NCI-H2227 treated with DMSO at 0.1 percent for 48 hours (cell line): Measurements from ENCODE around the gene ETV4.

Experiments
- DNase-seq: peaks from one replicate; lab custom pipeline; 2025; lab: John Stamatoyannopoulos, UW

The ETV4 gene

DNA sequence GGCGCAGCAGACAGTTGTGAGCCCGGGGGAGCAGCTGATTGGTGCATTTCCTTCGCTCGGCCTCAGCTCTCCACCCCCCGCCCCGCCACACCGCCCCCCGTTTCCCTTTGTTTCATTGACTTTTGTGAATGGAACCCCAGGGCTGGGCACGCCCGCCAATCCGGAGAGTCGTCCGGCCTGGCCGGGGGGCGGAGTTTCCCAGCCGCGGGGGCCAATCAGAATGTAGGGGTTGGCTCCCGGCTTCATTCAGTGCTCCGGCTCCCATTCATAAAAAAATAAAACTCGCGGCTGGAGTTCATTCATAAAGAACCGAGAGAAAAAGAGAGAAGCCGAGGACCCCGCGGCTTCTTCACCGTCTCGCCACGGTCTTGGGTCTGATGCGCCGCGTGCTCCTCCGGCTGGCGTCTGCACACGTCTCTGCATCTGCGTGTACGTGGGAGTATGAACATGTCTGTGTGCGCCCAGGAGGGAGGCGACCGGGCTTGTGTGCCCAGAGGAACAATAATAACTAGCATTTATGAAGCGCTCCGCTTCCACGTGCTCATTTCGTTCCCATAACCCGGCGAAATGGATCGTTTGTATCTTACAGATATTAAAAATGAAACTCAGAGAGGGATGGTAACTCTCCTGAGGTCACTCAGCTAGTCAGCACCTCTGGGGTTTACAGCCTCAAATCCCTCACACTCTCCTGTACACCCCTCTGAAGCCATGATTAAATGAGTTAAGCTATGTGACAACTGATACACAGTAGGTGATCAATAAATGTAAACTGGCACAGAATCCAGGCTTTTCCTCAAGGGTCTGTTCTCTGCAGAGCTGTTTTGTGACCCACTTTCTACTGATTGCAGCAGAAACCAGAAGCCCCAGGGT, at the start of gene ETV4:
Gene ETV4 (minus strand): TSS at position 22 of the 870 bp plus-strand sequence. CDS start 723 bp downstream, outside the sequence.
- peak; percentile 93 for DNase-seq

DNA sequence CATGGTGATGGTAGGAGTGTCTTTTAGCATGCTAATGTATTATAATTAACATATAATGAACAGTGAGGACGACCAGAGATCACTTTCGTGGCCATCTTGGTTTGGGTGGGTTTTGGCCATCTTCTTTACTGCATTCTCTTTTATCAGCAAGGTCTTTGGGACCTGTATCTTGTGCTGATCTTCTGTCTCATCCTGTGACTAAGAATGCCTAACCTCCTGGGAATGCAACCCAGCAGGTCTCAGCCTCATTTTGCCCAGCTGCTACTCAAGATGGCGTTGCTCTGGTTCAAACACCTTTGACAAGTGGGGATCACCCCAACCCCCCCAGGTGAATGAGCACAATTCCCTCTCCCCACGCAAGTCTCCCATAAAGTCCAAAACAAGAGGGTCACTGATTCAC, 49.3 kb upstream of the ETV4 start:
- DNase-seq: no peak

DNA sequence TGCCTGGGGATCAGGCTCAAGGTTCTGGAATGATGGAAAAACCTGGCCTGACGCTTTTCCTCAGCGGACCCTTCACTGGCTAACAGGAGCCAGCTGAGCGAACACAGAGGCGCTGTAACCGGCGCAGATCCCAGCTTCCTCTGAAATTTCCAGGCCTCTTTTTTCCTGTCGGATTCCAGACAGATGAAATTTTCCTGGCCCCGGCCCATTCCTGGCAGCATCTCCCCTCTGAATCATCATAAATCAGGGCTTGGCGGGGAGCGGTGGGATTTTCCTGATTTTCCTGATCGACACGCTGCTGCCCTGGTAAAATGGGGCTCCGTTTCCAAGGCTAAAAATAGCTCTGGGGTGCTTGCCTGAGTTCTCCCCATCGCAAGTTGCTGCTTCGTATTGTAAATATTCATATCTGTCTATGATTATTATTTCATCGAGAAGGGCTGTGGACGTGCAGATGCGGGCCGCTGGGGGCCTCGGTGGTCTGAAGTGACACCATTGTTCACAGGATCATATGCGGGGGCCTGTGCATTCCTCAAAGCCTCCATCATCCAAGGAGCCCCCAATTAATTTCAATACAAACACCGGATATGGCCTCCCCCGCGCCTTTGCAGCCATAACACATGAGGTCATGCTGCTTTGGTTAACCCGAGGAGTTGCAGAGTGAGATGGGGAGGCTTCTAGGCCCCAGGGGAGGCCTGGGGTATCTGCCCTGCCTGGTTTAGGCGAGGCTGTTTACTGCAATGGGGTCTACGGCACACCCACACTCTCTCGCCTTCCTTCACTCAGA, 45.8 kb upstream of the ETV4 start:
- DNase-seq: no peak

DNA sequence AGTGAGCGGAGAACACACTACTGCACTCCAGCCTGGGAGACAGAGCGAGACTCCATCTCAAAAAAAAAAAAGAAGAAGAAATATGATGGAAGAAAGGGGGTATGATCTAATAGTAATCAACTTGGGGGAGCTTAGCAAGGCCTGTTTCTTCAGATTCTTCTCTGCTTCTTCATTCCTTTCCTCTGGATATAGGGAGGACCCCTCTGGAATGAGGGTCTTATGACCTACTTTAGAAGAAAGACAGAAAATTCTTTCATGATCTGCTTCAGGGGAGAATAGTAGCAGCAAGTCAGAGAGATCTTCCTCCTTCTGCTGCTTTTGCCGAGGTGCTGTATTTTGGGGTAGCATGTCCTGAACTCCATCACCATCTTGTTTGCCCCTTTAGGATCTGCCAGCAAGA, 44.9 kb upstream of the ETV4 start:
- DNase-seq: no peak

DNA sequence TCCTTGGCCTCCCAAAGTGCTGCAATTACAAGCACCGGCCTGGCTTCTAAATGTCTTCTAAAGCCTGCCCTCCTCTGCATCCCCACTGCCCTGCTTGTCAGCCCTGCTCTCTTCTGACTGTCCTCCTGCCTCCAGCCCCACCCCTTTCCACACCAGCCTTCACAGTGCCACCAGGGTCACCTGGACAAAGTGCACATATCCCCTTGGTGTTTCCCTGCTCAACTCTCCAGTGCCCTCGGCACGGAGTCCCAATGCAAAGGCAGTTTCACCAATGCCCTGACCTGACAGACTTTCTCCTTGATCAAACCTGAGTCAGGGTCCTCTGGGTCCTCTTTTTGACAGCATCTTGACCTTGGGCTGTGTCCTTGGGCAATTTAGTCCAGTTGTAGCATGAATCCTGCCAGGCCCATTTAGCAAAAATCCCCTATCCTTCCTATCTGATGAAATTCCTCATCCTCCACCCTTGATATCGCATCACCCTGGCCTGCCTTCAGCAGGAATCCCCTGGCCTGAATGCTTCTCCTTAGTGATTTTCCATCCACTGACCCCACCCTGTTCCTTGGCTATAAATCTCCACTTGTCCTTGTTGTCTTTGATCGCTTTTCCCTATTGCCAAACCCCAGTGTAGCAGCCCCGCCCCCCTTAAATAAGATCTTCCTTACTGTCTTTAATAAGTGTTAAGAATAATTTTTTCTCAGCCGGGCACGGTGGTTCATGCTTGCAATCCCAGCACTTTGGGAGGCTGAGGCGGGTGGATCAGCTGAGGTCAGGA, 42.7 kb upstream of the ETV4 start:
- DNase-seq: no peak

DNA sequence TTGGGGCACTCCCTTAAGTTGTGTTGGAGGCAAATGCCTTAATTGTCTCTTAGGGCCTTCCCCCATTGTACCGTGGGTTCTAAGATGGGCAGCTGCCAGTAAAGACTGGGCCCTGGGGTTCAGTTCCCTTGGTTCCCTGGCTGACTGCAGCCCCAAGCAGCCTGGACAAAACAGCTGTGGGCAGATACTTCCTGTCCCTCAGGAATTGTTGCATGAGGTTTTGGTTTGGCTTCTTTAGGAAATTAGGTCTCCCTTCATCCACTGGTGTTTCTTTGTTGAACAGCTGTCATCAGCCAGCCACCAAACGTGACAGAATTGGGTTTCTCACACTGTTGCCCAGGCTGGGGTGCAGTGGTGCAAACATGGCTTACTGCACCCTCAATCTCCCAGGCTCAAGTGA, 42.0 kb upstream of the ETV4 start:
- no peak for DNase-seq

DNA sequence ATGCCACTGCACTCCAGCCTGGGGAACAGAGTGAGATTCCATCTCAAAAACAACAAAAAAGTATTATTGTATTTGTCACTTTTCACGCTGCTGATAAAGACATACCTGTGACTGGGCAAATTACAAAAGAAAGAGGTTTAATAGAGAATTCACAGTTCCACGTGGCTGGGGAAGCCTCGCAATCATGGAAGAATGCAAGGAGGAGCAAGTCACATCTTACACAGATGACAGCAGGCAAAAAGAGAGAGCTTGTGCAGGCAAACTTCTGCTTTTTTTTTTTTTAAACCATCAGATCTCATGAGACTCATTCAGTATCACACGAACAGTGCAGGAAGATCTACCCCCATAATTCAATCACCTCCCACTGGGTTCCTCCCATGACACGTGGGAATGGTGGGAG, 41.5 kb upstream of the ETV4 start:
- no peak for DNase-seq

DNA sequence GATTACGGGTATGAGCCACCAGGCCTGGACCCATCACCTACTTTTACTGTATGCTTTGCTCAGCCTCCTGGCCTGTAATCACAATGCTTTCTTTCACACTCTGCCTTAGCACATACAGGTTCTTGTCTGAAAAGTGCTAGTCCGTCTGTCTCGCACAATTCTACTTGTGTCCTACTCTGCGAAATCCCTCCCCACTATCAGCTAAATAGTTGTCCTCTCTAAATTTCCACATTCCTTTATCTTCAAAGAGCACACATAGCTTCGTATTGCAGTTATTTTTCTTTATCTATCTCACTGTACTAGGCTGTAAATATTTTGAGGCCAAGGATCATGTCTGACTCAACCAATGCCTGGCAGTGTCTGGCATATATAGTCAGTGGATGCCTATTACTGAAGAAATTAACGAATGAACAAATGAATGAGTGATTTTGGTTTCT, 38.5 kb upstream of the ETV4 start:
- DNase-seq: no peak

DNA sequence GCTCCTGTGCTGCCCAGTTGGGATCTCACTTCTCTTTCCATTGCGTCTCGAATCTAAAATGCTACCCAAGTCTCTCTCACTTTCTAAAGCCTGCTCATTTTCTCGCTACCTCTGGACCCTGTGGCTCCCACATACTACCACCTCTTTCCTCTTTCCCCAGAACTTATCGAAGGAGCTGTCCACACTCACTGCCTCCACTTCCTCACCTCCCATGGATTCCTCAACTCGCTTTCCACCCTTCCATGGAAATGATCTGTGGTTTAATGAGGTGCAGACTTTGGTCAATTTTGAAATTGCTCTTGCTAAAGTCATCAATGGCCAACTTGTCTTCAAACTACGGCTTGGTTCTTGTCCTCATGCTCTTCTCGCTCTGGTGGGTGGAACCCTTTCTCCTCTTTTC, 37.2 kb upstream of the ETV4 start:
- no peak for DNase-seq

DNA sequence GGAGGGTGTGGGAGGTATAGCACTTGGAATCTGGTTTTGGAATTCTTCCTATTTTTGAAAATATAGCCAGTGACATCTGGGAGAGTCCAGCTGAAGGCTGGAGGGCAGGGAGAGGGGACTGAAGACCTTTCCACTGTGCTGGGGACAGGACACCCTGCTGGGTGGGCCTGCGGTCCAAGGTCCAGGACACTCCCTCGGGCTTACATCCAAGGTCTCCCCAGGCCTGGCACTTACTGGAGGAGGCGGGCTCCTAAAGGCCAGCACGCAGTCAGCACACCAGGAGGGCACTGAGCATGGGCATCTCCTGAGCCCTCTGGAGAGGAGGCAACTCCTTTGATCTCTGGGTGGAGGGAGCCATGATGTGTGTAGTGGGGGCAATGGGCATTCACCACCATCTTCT, 35.5 kb upstream of the ETV4 start:
- no peak for DNase-seq

DNA sequence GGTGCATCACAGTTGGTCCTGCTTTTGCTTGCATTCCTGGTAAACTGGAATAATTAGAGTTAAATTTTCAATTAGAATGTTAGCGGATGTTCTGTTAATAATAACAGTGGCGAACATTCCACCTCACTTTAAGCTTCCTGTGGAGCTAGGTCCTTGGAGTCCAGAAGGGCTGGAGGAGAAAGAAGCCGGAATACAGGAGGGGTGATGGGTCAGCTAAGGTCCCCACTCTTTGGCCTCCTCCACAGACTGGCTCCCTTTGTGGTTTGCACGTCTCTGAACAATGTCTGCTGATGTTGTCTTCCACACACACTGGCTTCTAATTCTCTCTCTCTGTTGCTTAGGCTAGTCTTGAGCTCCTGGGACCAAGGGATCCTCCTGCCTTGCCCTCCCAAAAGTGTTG, 35.0 kb upstream of the ETV4 start:
- no peak for DNase-seq

DNA sequence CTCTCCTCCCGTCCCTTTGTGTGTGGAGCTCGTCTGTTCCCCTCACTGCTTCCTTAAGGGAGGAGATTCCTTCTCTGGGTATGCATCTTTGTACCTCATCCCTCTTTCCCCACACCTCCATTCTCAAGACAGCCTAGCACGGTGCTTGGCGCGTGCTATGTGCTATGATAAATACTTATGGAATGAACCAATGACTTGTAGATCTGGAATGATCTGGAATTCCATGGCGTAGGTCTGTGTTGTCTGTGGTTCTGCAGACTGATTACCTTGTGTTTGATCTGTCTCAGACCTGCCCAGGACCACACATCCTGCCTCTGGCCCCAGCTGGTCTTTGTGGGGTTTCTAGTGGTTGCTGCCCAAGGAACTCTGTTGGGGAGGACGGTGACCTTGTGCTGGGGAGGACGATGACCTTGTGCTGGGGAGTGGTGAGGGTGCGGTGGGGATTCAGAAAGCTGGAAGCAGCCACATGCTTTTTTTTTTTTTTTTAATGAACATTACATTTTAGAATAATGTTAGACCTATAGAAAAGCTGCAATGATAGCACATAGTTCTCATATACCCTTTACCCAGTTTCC, 33.5 kb upstream of the ETV4 start:
- DNase-seq: no peak

DNA sequence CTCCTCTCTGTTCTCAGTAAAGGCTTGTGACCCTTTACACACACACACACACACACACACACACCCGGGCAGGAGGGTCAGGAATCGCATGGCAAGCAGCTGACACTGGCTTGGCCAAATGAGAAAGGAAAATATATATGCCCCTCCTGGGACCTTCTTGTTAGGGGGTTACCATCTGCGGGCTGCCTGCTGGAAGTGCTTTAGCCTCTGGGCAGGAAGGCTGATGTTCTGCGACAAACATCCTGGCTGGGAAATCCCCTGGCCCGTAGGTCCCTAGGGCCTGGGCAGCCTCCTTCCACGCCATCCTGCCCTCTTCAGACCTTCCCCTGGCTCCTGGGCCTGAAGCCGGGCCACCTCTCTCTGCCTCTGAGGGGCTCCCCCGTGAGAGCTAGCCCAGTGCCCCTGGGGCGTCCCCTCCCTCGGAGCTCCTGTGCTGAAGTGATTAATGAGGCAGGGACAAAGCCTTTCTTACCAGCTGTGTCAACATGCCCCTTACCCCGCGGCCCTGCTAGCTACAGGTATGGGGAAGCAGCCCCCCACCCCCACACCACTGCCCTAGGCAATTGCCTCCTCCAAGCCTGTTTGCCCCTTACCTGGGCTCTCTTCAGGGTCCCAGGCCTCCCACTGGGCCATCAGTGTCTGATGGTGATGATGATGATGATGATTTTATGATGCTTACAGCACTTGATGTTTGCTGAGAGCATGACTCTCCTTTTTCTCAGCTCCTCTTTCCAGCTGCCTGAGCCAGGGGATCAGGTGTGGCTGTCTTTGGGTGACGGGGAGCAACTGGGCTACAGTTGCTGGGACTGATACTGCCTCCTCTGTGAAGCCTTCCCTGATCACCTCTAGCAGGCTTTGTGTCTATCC, 32.8 kb upstream of the ETV4 start:
- DNase-seq: no peak

DNA sequence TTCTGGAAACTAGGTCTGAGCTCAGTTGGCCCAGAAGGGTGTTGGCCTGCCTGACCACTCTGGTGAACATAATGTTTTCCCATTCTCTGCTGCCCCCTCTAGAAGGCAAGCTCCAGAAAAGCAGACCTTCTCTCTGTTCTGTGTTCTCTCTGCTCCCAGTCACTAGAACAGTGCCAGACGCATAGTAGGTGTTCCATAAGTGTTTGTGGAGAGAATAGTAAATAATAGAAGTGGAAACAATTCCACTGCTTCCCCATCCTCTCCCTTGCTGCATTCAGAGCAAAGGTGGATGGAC, 32.2 kb upstream of the ETV4 start:
- no peak for DNase-seq

DNA sequence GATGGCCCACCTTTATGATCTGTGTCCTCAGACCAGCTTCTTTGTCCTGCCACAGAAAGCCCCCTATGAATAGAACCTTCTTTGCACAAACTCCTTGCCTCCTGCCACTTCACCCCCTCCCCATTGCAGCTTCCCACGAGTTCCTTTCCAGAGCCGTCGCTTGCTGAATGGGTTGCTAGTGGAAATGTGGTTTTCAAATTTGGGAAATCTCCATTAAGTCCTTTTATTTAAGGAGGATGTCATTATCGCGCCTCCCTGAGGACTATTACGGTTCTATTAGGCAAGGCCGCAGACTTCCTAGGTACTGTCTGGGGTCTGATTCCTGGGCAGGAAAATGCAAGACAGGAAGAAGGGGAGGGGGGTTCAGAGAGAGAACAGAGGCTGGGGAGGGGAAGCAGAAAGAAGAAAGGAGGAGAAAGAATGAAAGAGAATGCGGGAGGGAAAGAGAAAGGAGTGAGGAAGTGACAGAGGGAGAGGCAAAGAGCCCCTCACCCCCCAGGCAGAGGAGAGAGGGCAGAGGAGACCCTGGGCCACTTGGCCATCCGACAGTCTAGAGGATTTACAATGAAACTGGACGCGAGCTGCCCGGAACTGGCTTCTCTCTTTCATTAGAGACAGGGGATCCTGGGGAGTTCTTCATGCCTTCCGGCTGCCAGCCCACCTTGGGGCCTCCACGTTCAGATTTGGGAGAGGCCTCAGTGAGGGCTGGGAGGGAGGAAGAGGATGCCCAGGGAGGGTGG, 31.7 kb upstream of the ETV4 start:
- no peak for DNase-seq

DNA sequence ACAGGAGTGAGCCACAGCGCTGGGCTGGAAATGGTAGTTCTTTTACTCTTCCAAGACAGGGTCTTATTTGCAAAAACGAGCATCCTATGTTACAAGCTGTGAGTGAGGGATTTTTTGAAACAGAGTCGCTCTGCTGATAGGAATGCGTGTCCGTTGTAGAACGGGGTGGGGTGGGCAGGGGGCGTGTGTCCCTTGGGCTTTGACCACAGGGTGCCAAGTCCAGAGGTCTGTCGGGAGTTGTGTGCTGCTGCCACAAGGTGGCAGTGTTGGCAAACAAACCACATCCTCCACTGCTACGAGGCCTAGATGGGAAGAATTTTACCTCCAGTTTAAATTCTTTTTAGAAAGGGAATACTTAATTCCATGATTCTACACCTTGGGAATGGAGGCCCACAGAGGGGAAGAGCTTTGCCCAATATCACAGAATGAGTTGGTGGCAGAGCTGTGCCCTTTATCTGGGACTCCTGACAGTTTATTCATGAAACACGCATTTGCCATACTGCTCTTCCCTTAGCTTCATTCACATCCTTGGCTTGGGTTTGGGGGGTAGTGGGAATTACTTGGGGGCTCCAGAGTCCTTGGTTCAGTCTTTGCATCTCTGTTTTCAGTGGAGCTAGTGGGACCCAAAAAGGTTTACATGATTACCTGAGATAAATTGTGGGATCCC, 30.6 kb upstream of the ETV4 start:
- peak; percentile 62 for DNase-seq

DNA sequence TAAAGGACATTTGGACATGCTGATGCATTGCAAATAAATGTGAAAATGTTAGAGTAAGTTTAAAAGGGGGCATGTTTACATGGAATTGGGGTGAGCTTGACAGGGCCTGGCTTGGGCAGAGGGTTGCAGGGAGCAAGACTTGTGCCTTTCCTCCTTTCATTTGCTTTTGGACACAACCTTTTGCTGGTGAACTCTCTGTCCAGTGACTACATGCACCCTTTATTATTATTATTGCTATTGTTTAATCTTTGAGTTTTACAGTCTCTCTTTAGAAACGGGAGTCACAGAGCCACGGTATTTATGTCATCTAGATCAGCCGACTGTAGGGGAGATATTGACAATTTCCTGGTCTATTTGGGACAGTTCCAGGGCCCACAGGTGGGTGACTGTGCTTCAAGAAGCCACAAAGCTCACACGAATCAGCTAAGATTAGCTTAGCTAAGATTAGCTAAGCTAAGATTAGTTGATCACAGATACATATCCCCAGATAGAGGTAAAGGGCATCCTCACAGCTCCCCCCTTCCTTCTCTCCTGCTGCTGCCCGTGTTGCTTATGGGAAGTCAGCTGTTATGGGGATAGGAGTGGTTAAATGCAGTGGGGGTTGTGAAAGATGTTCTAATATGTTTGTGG, 28.9 kb upstream of the ETV4 start:
- DNase-seq: no peak

DNA sequence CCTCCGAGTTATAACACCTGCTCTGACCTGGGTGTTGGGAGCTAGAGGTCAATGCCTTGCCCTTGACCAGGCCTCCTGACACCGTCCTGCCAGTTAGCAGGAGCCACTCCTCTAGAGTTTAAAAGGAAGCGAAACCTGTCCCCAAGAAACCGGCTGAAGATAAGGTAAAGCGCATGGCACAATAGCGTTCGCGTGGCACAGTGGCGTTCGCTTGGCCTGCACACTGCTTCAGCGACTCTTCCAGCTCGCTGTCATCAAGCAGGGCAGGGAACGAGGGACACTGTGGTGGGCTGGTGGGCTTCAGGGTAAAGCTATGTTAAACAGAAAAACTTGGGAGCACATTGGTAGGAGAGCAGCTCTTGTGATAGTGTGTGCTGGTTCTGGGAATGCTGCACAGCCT, 28.2 kb upstream of the ETV4 start:
- no peak for DNase-seq

DNA sequence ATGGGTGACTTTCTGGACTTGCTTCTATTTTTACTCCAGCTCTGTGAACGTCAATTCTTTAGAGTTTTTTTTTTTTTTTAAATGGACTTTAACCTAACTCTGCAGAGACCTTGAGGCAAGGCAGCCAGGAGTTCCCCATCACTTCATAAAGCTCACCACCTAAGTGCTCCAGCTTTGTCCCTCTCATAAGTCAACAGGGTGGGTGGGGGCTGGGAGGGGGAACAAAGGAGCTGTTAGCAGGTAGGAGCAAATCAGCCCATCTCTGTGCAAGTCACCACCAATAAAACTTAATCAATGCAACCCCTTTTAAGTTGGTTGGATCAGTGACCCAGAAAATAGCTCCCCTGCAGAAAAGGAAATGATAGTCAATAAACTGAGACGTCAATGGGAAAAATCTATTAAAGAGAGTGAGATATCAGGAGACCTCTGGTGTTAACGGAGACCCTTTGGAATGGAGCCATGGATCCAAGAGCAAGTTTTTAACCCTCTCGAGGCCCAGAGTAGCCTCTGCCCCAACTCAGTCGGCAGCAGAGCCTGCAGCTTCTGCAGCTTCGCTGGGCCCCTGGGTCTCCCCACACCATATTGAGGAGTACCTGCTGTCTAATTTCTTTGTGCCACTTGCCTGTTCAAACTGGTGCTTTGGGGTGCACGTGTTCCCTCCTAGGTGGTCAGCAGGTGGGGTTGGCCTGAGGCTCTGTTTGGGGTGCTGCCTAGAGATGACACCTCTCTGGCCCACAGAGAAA, 27.6 kb upstream of the ETV4 start:
- no peak for DNase-seq
